Activated CD4-positive, alpha-beta memory T cell treated with anti-CD3 and anti-CD28 coated beads for 36 hours (primary cell): ENCODE results near the gene RBFOX2. TPM values are rescaled to one million over a fixed set of nuclear protein-coding genes. Genes with fewer than 3 reads are reported as not detected.
"Not testable (repeated sequence)": the region's sequence is repeated elsewhere in the genome, so short reads cannot be mapped to it uniquely, and the experiment has no call there.

Experiments
- CTCF ChIA-PET: fragments of 350-600 bp; sonication (Branson Sonifier 250); formaldehyde crosslinking; loops from one replicate; lab custom pipeline; 2021; ENCODE audit warnings: antibody characterized with exemption, inconsistent platforms; lab: Charles Lee
- POLR2A ChIA-PET: fragments of 350-600 bp; sonication (Branson Sonifier 250); formaldehyde crosslinking; loops from one replicate; lab custom pipeline; 2021; ENCODE audit warnings: antibody characterized with exemption; lab: Charles Lee
- DNase-seq: peaks from one replicate; pipeline ENCODE4 v3.0.0-alpha.2; 2020
- H3K27ac Mint-ChIP-seq: one replicate; pipeline ENCODE4 v1.8.0; 2021; ENCODE audit warnings: mixed read lengths
- H3K27me3 Mint-ChIP-seq: one replicate; pipeline ENCODE4 v1.8.0; 2021; ENCODE audit warnings: mixed read lengths
- H3K36me3 Mint-ChIP-seq: one replicate; pipeline ENCODE4 v1.8.0; 2021; ENCODE audit warnings: mixed read lengths
- H3K4me1 Mint-ChIP-seq: one replicate; pipeline ENCODE4 v1.8.0; 2021; ENCODE audit warnings: low read depth, mixed read lengths
- H3K4me3 Mint-ChIP-seq: one replicate; pipeline ENCODE4 v1.8.0; 2021; ENCODE audit warnings: mild to moderate bottlenecking, mixed read lengths
- H3K9me3 Mint-ChIP-seq: one replicate; pipeline ENCODE4 v1.8.0; 2021; ENCODE audit warnings: mixed read lengths
- intact Hi-C: fragments of 100-400 bp; cut with micrococcal nuclease; formaldehyde crosslinking; loops from one replicate; pipeline ENCODE4 v1.15.1; 2023
- total RNA-seq, 2 experiments: library from RNA; stranded (reverse); gene quantifications; one replicate each; pipeline ENCODE4 v1.2.3, GENCODE V29; 2021

RBFOX2 gene
- total RNA-seq, result 1 to 10 TPM; 4.3 to 4.6 TPM

GRCh38 chr22:36028646-36029405 is at the start of gene RBFOX2:
RBFOX2 (minus strand) TSS chr22:36028824; CDS start chr22:36028425, 399 bp downstream.
- DNase-seq, result peak; percentile 85
- intact Hi-C loops, result loop anchor here (5.0 kb wide), 1 partner anchor 38 kb away; no protein-coding TSS in a partner anchor
- Mint-ChIP-seq H3K27me3 (peaks cover 12% of the 10 kb centered on the region), H3K4me1 (peaks cover 20% of the 10 kb centered on the region), H3K27ac (peak within 1 kb of the TSS; percentile 19), H3K36me3 (no peaks in the 10 kb centered on the region), H3K9me3 (no peaks in the 10 kb centered on the region), H3K4me3 (peak within 1 kb of the TSS; percentile 81)
- ChIA-PET POLR2A (interaction anchor here (0.8 to 0.9 kb wide), 2 partner anchors 37 to 128 kb away, joined by 3 to 6 read pairs; no protein-coding TSS in a partner anchor), CTCF (interaction anchor here (10.9 kb wide), 1 partner anchor 37 kb away, joined by 78 read pairs; no protein-coding TSS in a partner anchor)

- ChIA-PET POLR2A (no interaction called here), CTCF (interaction anchor here (6.6 kb wide), 1 partner anchor 11 kb away, joined by 50 read pairs; no protein-coding TSS in a partner anchor)
- no peaks in the 10 kb centered on the region for H3K4me1 Mint-ChIP-seq
- H3K4me3 Mint-ChIP-seq, result no peak overlapping the region
- DNase-seq, result no peak
- intact Hi-C loops, result no loop called here
- H3K9me3 Mint-ChIP-seq, result no peaks in the 10 kb centered on the region
- no peak overlapping the region for H3K27ac Mint-ChIP-seq
- H3K36me3 Mint-ChIP-seq, result no peaks in the 10 kb centered on the region
- H3K27me3 Mint-ChIP-seq, result no peaks in the 10 kb centered on the region
These were observed 48.6 kb upstream of the RBFOX2 start for GRCh38 chr22:36077271-36077670.

GRCh38 chr22:36075724-36076123 is 47.1 kb upstream of the RBFOX2 start:
- CTCF ChIA-PET, result interaction anchor here (1.8 to 6.6 kb wide), 2 partner anchors 10 to 49 kb away, joined by 4 to 50 read pairs; no protein-coding TSS in a partner anchor
- intact Hi-C loops, result no loop called here
- POLR2A ChIA-PET, result no interaction called here
- Mint-ChIP-seq H3K4me1 (no peaks in the 10 kb centered on the region), H3K4me3 (no peak overlapping the region), H3K27me3 (no peaks in the 10 kb centered on the region), H3K27ac (no peak overlapping the region), H3K36me3 (no peaks in the 10 kb centered on the region), H3K9me3 (no peaks in the 10 kb centered on the region)
- DNase-seq, result no peak

- ChIA-PET POLR2A (no interaction called here), CTCF (interaction anchor here (1.8 to 6.6 kb wide), 2 partner anchors 9 to 49 kb away, joined by 4 to 50 read pairs; no protein-coding TSS in a partner anchor)
- no peaks in the 10 kb centered on the region for H3K27me3 Mint-ChIP-seq
- no peaks in the 10 kb centered on the region for H3K9me3 Mint-ChIP-seq
- intact Hi-C loops, result no loop called here
- no peak overlapping the region for H3K4me3 Mint-ChIP-seq
- H3K27ac Mint-ChIP-seq, result no peak overlapping the region
- H3K4me1 Mint-ChIP-seq, result no peaks in the 10 kb centered on the region
- DNase-seq, result no peak
- no peaks in the 10 kb centered on the region for H3K36me3 Mint-ChIP-seq
These were observed 46.6 kb upstream of the RBFOX2 start for GRCh38 chr22:36075230-36075629.

GRCh38 chr22:36073476-36073875 is 44.9 kb upstream of the RBFOX2 start:
- CTCF ChIA-PET, result interaction anchor here (0.6 to 6.6 kb wide), 2 partner anchors 8 to 174 kb away, joined by 3 to 50 read pairs; no protein-coding TSS in a partner anchor
- Mint-ChIP-seq H3K27ac (no peak overlapping the region), H3K27me3 (no peaks in the 10 kb centered on the region), H3K4me1 (no peaks in the 10 kb centered on the region), H3K9me3 (no peaks in the 10 kb centered on the region), H3K36me3 (no peaks in the 10 kb centered on the region), H3K4me3 (no peak overlapping the region)
- POLR2A ChIA-PET, result no interaction called here
- no peak for DNase-seq
- intact Hi-C loops, result no loop called here

GRCh38 chr22:36070645-36071044 is 42.0 kb upstream of the RBFOX2 start:
- H3K36me3 Mint-ChIP-seq, DNase-seq, H3K4me3 Mint-ChIP-seq, H3K4me1 Mint-ChIP-seq, intact Hi-C loops, H3K27ac Mint-ChIP-seq, H3K9me3 Mint-ChIP-seq, H3K27me3 Mint-ChIP-seq, POLR2A ChIA-PET: not testable (repeated sequence)
- CTCF ChIA-PET, result interaction anchor here (1.3 to 1.6 kb wide), 2 partner anchors 9 to 13 kb away, joined by 3 to 4 read pairs; no protein-coding TSS in a partner anchor

GRCh38 chr22:36069368-36069767 is 40.7 kb upstream of the RBFOX2 start:
- CTCF ChIA-PET, result interaction anchor here (0.6 to 0.8 kb wide), 2 partner anchors 107 to 138 kb away, joined by 3 read pairs; no protein-coding TSS in a partner anchor
- Mint-ChIP-seq H3K27ac (no peak overlapping the region), H3K27me3 (no peaks in the 10 kb centered on the region), H3K4me1 (peaks cover 4% of the 10 kb centered on the region), H3K9me3 (no peaks in the 10 kb centered on the region), H3K36me3 (no peaks in the 10 kb centered on the region), H3K4me3 (no peak overlapping the region)
- DNase-seq, result no peak
- POLR2A ChIA-PET, result no interaction called here
- intact Hi-C loops, result loop anchor here (5.0 kb wide), 2 partner anchors 42 to 447 kb away; partner anchors contain the start of gene RBFOX2

GRCh38 chr22:36068776-36069344 is 40.2 kb upstream of the RBFOX2 start:
- no peak for DNase-seq
- no peaks in the 10 kb centered on the region for H3K36me3 Mint-ChIP-seq
- H3K9me3 Mint-ChIP-seq, result no peaks in the 10 kb centered on the region
- peaks cover 4% of the 10 kb centered on the region for H3K4me1 Mint-ChIP-seq
- intact Hi-C loops, result loop anchor here (5.0 kb wide), 2 partner anchors 42 to 447 kb away; partner anchors contain the start of gene RBFOX2
- no peak overlapping the region for H3K27ac Mint-ChIP-seq
- no peak overlapping the region for H3K4me3 Mint-ChIP-seq
- no peaks in the 10 kb centered on the region for H3K27me3 Mint-ChIP-seq
- POLR2A ChIA-PET, result no interaction called here
- CTCF ChIA-PET, result interaction anchor here (0.8 kb wide), 1 partner anchor 107 kb away, joined by 3 read pairs; no protein-coding TSS in a partner anchor

- no peak overlapping the region for H3K27ac Mint-ChIP-seq
- POLR2A ChIA-PET, result no interaction called here
- no peaks in the 10 kb centered on the region for H3K36me3 Mint-ChIP-seq
- no peak for DNase-seq
- intact Hi-C loops, result loop anchor here (5.0 kb wide), 2 partner anchors 40 to 445 kb away; partner anchors contain the start of gene RBFOX2
- CTCF ChIA-PET, result interaction anchor here (1.0 to 2.9 kb wide), 13 partner anchors 10 to 435 kb away, joined by 4 to 78 read pairs (median 7); partner anchors contain the start of gene RBFOX2
- H3K4me3 Mint-ChIP-seq, result no peak overlapping the region
- H3K9me3 Mint-ChIP-seq, result no peaks in the 10 kb centered on the region
- no peaks in the 10 kb centered on the region for H3K27me3 Mint-ChIP-seq
- H3K4me1 Mint-ChIP-seq, result peaks cover 4% of the 10 kb centered on the region
These were observed 38.6 kb upstream of the RBFOX2 start for GRCh38 chr22:36067235-36067558.

- POLR2A ChIA-PET, result interaction anchor here (1.1 to 1.6 kb wide), 3 partner anchors 37 to 418 kb away, joined by 3 to 6 read pairs (median 4); partner anchors contain the start of genes APOL6 and RBFOX2
- Mint-ChIP-seq H3K36me3 (no peaks in the 10 kb centered on the region), H3K27me3 (no peaks in the 10 kb centered on the region), H3K27ac (peak overlapping the region; percentile 69), H3K9me3 (no peaks in the 10 kb centered on the region), H3K4me1 (peaks cover 4% of the 10 kb centered on the region), H3K4me3 (peak overlapping the region; percentile 78)
- CTCF ChIA-PET, result interaction anchor here (0.6 to 2.9 kb wide), 111 partner anchors 10 to 766 kb away, joined by 3 to 78 read pairs (median 4); partner anchors contain the start of genes APOL1, APOL3, APOL6 and RBFOX2
- intact Hi-C loops, result loop anchor here (1.0 to 5.0 kb wide), 4 partner anchors 39 to 444 kb away; partner anchors contain the start of gene RBFOX2
- peak; percentile 85 for DNase-seq
These were observed 37.3 kb upstream of the RBFOX2 start for GRCh38 chr22:36065775-36066544.

GRCh38 chr22:36065462-36065774 is 36.8 kb upstream of the RBFOX2 start:
- Mint-ChIP-seq H3K36me3 (no peaks in the 10 kb centered on the region), H3K27ac (no peak overlapping the region), H3K9me3 (no peaks in the 10 kb centered on the region), H3K4me1 (peaks cover 4% of the 10 kb centered on the region), H3K4me3 (peak overlapping the region; percentile 78), H3K27me3 (no peaks in the 10 kb centered on the region)
- no peak for DNase-seq
- intact Hi-C loops, result loop anchor here (5.0 kb wide), 2 partner anchors 38 to 443 kb away; partner anchors contain the start of gene RBFOX2
- ChIA-PET CTCF (interaction anchor here (0.7 to 2.9 kb wide), 106 partner anchors 9 to 766 kb away, joined by 3 to 78 read pairs (median 4); partner anchors contain the start of genes APOL1, APOL3, APOL6 and RBFOX2), POLR2A (interaction anchor here (0.6 to 1.6 kb wide), 4 partner anchors 36 to 417 kb away, joined by 3 to 6 read pairs (median 4); partner anchors contain the start of genes APOL6 and RBFOX2)
